ENCODE measurements around the gene HECA. TPM values are rescaled to one million over a fixed set of nuclear protein-coding genes. Genes with fewer than 3 reads are reported as not detected.

The HECA gene
- total and polyA plus RNA-seq, 2 of the 8 experiments (the other 6 are each of a cell fraction or from before 2014, with no cell fraction given): 2.4 to 9.2 TPM

DNA sequence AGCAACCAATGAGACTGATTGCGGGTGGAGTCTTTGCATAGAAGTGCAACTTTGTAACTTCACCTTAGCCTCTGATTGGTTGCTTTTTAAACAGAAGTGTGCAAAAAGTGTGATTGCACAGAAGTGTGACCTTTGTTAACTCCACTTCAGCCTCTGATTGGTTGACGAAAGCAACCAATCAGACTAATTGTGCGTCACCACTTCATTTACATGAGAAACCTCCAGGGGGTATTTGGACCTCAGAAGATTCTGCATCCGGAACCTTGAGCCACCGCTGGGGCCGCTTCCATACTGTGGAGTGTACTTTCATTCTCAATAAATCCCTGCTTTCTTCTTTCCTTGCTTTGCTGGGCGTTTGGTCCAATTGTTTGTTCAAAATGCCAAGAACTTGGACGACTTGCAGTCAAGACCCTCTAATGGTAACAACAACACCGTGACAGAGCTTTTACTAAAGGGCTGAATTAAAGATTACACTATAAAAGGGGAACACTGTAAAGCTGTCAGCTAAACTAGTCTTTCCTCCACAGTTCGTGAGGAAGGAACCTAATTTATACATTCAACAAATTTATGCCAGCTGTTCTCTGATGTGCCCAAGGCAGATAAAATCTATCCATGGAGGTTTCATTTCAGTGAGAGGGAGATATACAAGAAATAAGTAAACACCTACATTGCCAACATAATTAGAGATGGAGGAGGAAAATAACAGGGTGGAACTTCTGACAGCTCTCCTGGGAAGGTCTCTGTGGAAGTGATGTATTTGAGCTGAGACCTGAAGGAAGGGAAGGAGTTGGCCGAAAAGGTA is 1.4 kb upstream of the HECA start (continued):
- TF ChIP-seq, protein P1, sequence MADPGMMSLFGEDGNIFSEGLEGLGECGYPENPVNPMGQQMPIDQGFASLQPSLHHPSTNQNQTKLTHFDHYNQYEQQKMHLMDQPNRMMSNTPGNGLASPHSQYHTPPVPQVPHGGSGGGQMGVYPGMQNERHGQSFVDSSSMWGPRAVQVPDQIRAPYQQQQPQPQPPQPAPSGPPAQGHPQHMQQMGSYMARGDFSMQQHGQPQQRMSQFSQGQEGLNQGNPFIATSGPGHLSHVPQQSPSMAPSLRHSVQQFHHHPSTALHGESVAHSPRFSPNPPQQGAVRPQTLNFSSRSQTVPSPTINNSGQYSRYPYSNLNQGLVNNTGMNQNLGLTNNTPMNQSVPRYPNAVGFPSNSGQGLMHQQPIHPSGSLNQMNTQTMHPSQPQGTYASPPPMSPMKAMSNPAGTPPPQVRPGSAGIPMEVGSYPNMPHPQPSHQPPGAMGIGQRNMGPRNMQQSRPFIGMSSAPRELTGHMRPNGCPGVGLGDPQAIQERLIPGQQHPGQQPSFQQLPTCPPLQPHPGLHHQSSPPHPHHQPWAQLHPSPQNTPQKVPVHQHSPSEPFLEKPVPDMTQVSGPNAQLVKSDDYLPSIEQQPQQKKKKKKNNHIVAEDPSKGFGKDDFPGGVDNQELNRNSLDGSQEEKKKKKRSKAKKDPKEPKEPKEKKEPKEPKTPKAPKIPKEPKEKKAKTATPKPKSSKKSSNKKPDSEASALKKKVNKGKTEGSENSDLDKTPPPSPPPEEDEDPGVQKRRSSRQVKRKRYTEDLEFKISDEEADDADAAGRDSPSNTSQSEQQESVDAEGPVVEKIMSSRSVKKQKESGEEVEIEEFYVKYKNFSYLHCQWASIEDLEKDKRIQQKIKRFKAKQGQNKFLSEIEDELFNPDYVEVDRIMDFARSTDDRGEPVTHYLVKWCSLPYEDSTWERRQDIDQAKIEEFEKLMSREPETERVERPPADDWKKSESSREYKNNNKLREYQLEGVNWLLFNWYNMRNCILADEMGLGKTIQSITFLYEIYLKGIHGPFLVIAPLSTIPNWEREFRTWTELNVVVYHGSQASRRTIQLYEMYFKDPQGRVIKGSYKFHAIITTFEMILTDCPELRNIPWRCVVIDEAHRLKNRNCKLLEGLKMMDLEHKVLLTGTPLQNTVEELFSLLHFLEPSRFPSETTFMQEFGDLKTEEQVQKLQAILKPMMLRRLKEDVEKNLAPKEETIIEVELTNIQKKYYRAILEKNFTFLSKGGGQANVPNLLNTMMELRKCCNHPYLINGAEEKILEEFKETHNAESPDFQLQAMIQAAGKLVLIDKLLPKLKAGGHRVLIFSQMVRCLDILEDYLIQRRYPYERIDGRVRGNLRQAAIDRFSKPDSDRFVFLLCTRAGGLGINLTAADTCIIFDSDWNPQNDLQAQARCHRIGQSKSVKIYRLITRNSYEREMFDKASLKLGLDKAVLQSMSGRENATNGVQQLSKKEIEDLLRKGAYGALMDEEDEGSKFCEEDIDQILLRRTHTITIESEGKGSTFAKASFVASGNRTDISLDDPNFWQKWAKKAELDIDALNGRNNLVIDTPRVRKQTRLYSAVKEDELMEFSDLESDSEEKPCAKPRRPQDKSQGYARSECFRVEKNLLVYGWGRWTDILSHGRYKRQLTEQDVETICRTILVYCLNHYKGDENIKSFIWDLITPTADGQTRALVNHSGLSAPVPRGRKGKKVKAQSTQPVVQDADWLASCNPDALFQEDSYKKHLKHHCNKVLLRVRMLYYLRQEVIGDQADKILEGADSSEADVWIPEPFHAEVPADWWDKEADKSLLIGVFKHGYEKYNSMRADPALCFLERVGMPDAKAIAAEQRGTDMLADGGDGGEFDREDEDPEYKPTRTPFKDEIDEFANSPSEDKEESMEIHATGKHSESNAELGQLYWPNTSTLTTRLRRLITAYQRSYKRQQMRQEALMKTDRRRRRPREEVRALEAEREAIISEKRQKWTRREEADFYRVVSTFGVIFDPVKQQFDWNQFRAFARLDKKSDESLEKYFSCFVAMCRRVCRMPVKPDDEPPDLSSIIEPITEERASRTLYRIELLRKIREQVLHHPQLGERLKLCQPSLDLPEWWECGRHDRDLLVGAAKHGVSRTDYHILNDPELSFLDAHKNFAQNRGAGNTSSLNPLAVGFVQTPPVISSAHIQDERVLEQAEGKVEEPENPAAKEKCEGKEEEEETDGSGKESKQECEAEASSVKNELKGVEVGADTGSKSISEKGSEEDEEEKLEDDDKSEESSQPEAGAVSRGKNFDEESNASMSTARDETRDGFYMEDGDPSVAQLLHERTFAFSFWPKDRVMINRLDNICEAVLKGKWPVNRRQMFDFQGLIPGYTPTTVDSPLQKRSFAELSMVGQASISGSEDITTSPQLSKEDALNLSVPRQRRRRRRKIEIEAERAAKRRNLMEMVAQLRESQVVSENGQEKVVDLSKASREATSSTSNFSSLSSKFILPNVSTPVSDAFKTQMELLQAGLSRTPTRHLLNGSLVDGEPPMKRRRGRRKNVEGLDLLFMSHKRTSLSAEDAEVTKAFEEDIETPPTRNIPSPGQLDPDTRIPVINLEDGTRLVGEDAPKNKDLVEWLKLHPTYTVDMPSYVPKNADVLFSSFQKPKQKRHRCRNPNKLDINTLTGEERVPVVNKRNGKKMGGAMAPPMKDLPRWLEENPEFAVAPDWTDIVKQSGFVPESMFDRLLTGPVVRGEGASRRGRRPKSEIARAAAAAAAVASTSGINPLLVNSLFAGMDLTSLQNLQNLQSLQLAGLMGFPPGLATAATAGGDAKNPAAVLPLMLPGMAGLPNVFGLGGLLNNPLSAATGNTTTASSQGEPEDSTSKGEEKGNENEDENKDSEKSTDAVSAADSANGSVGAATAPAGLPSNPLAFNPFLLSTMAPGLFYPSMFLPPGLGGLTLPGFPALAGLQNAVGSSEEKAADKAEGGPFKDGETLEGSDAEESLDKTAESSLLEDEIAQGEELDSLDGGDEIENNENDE (IDR thresholded peaks at IDR 0.05; ENCODE audit: insufficient replicate concordance, low read length): no peak
- TF ChIP-seq RXRA (IDR thresholded peaks at IDR 0.05; ENCODE audit: insufficient read depth, low read depth, low read length) (no peak), CHD2 (IDR thresholded peaks at IDR 0.05; ENCODE audit: low read length) (no peak)
